Measurements from ENCODE around the gene RNPS1.

The RNPS1 gene

GRCh38 chr16:2232094-2232990, 35.6 kb downstream of the RNPS1 start:
- Histone ChIP-seq H3K27ac (ENCODE audit: low read length) (no peak overlapping the region), H3K4me2 (ENCODE audit: insufficient read depth, low read length) (no peak overlapping the region), H3K4me3 (ENCODE audit: low read depth in 1 of 2, low read length in 2 of 2) (no peak overlapping the region), H3K79me2 (ENCODE audit: insufficient read depth, low read length) (peaks cover 25% of the 10 kb centered on the region), H3K27me3 (ENCODE audit: insufficient read depth, low read length, poor library complexity) (no peaks in the 10 kb centered on the region), H3K9me3 (ENCODE audit: insufficient read depth, low read length, severe bottlenecking) (no peaks in the 10 kb centered on the region), H2AFZ (ENCODE audit: low read depth, low read length) (no peak overlapping the region), H3K9ac (ENCODE audit: low read depth, low read length) (no peak overlapping the region), H3K4me1 (ENCODE audit: insufficient read depth, low read length) (no peaks in the 10 kb centered on the region), H3K36me3 (ENCODE audit: insufficient read depth, low read length) (peaks cover 88% of the 10 kb centered on the region), H4K20me1 (ENCODE audit: insufficient read depth, low read length) (peaks cover 64% of the 10 kb centered on the region)
- ATAC-seq (ENCODE audit: insufficient read depth, low read depth), result no peak
- DNase-seq, result no peak
- no peak for TF ChIP-seq CTCF (IDR thresholded peaks at IDR 0.05; ENCODE audit: borderline replicate concordance, extremely low read depth, low read length, poor library complexity, severe bottlenecking)
- TF ChIP-seq EZH2 (IDR thresholded peaks at IDR 0.05; ENCODE audit: borderline replicate concordance, low read depth, low read length, severe bottlenecking), result no peak

GRCh38 chr16:2231016-2231931, 36.7 kb downstream of the RNPS1 start:
- Histone ChIP-seq H3K27me3 (ENCODE audit: insufficient read depth, low read length, poor library complexity) (no peaks in the 10 kb centered on the region), H3K9ac (ENCODE audit: low read depth, low read length) (no peak overlapping the region), H4K20me1 (ENCODE audit: insufficient read depth, low read length) (peaks cover 72% of the 10 kb centered on the region), H3K9me3 (ENCODE audit: insufficient read depth, low read length, severe bottlenecking) (no peaks in the 10 kb centered on the region), H3K4me2 (ENCODE audit: insufficient read depth, low read length) (no peak overlapping the region), H3K27ac (ENCODE audit: low read length) (no peak overlapping the region), H3K36me3 (ENCODE audit: insufficient read depth, low read length) (peaks cover 92% of the 10 kb centered on the region), H2AFZ (ENCODE audit: low read depth, low read length) (no peak overlapping the region), H3K79me2 (ENCODE audit: insufficient read depth, low read length) (peaks cover 34% of the 10 kb centered on the region), H3K4me3 (ENCODE audit: low read depth in 1 of 2, low read length in 2 of 2) (no peak overlapping the region), H3K4me1 (ENCODE audit: insufficient read depth, low read length) (no peaks in the 10 kb centered on the region)
- no peak for ATAC-seq (ENCODE audit: insufficient read depth, low read depth)
- DNase-seq, result no peak
- TF ChIP-seq EZH2 (IDR thresholded peaks at IDR 0.05; ENCODE audit: borderline replicate concordance, low read depth, low read length, severe bottlenecking), result no peak

- H3K9ac ChIP-seq (ENCODE audit: low read depth, low read length), result no peak overlapping the region
- no peak for TF ChIP-seq EZH2 (IDR thresholded peaks at IDR 0.05; ENCODE audit: borderline replicate concordance, low read depth, low read length, severe bottlenecking)
- TF ChIP-seq CTCF (IDR thresholded peaks at IDR 0.05; ENCODE audit: borderline replicate concordance, extremely low read depth, low read length, poor library complexity, severe bottlenecking), result no peak
- ATAC-seq (ENCODE audit: insufficient read depth, low read depth) (no peak), DNase-seq (no peak)
- H3K4me2 ChIP-seq (ENCODE audit: insufficient read depth, low read length), result no peak overlapping the region
- H3K4me1 ChIP-seq (ENCODE audit: insufficient read depth, low read length), result 0 out of 2 replicates have a peak, but pooled peaks cover 2% of the 10 kb centered on the region
- peaks cover 68% of the 10 kb centered on the region for H4K20me1 ChIP-seq (ENCODE audit: insufficient read depth, low read length)
- H3K27ac ChIP-seq (ENCODE audit: low read length), result no peak overlapping the region
- no peak overlapping the region for H3K4me3 ChIP-seq (ENCODE audit: low read depth in 1 of 2, low read length in 2 of 2)
- H3K36me3 ChIP-seq (ENCODE audit: insufficient read depth, low read length), result peaks cover 87% of the 10 kb centered on the region
- H3K9me3 ChIP-seq (ENCODE audit: insufficient read depth, low read length, severe bottlenecking), result no peaks in the 10 kb centered on the region
- H2AFZ ChIP-seq (ENCODE audit: low read depth, low read length), result no peak overlapping the region
- no peaks in the 10 kb centered on the region for H3K27me3 ChIP-seq (ENCODE audit: insufficient read depth, low read length, poor library complexity)
- peaks cover 43% of the 10 kb centered on the region for H3K79me2 ChIP-seq (ENCODE audit: insufficient read depth, low read length)
Observed at GRCh38 chr16:2230376-2230775, 37.5 kb downstream of the RNPS1 start.

All from DND-41 (cell line).